Natural killer cell treated with Interleukin-12 subunit alpha and Interleukin-12 subunit beta and Interleukin-15 and Interleukin-18, amount 100 ng/mL, for 72 hours (primary cell): Measurements from ENCODE around the gene NEK6. TPM values are rescaled to one million over a fixed set of nuclear protein-coding genes. Genes with fewer than 3 reads are reported as not detected.
A peak's percentile ranks its signal among the peaks of the same experiment; 100 is the strongest.

Experiments used
- ATAC-seq, 2 donors: fragments of 150-1000 bp; cut with Tn5 transposase in 1 of 2; sonication (Bioruptor Pico), chemical (Tn5 transposase) in 1 of 2; 2 replicates each; pipeline ENCODE4 v1.10.0; 2021
- DNase-seq: peaks from one replicate; pipeline ENCODE4 v3.0.0; 2022; ENCODE audit warnings: low spot score
- H3K27ac Mint-ChIP-seq, 2 donors: 1 replicate in 1 of 2; 2 replicates in 1 of 2; pipeline ENCODE4 v1.8.0; 2022; ENCODE audit warnings: mixed read lengths in 2 of 2, mild to moderate bottlenecking in 1 of 2, moderate library complexity in 1 of 2
- H3K27me3 Mint-ChIP-seq, 2 donors: 1 replicate in 1 of 2; 2 replicates in 1 of 2; pipeline ENCODE4 v1.8.0; 2022; ENCODE audit warnings: mixed read lengths in 2 of 2
- H3K36me3 Mint-ChIP-seq: one replicate; pipeline ENCODE4 v1.8.0; 2022; ENCODE audit warnings: mixed read lengths
- H3K4me1 Mint-ChIP-seq, 2 donors: 1 replicate in 1 of 2; 2 replicates in 1 of 2; pipeline ENCODE4 v1.8.0; 2022; ENCODE audit warnings: low read depth in 2 of 2, mixed read lengths in 2 of 2, mild to moderate bottlenecking in 1 of 2
- H3K4me3 Mint-ChIP-seq: one replicate; pipeline ENCODE4 v1.8.0; 2022; ENCODE audit warnings: mixed read lengths
- H3K9me3 Mint-ChIP-seq: 2 replicates; pipeline ENCODE4 v1.8.0; 2022; ENCODE audit warnings: mixed read lengths
- total RNA-seq, 2 donors: library from RNA; stranded (reverse); gene quantifications; one replicate each; pipeline ENCODE4 v1.2.3, GENCODE V29; 2022

Gene NEK6
- total RNA-seq, 2 donors from 2014 or later: 11.4 to 38.7 TPM

DNA sequence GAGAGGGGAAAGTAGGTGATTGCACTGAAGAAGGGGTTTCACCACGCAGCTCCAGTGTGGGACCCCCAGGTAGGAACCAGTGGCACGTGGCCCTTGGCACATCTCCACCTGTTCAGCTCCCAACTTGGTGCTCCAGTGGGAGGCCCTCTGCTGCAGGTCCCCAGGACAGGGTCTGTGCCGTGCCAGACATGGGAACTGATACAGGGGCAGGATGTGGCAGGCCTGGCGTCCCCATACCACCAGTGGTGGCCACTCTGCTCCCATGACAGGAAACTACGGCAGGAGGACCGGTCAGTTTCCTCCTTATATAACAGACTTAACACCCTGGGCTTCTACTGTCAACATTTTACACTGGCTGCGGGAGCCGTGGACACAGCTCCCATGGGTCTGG, 90.2 kb downstream of the NEK6 start:
- no peak for ATAC-seq

GRCh38 chr9:124348363-124348762, 90.6 kb downstream of the NEK6 start:
- no peak for ATAC-seq
- no peak overlapping the region for H3K27ac Mint-ChIP-seq
- H3K9me3 Mint-ChIP-seq: no peaks in the 10 kb centered on the region
- no peaks in the 10 kb centered on the region for H3K4me1 Mint-ChIP-seq
- no peak for DNase-seq
- H3K36me3 Mint-ChIP-seq: no peaks in the 10 kb centered on the region
- no peaks in the 10 kb centered on the region for H3K27me3 Mint-ChIP-seq
- H3K4me3 Mint-ChIP-seq: no peak overlapping the region

More for the DNA sequence above, 90.2 kb downstream of the NEK6 start:
- H3K27me3 Mint-ChIP-seq: no peaks in the 10 kb centered on the region
- DNase-seq: no peak
- H3K27ac Mint-ChIP-seq: no peak overlapping the region
- no peak overlapping the region for H3K4me3 Mint-ChIP-seq
- H3K4me1 Mint-ChIP-seq: no peaks in the 10 kb centered on the region
- H3K36me3 Mint-ChIP-seq: no peaks in the 10 kb centered on the region
- H3K9me3 Mint-ChIP-seq: no peaks in the 10 kb centered on the region

DNA sequence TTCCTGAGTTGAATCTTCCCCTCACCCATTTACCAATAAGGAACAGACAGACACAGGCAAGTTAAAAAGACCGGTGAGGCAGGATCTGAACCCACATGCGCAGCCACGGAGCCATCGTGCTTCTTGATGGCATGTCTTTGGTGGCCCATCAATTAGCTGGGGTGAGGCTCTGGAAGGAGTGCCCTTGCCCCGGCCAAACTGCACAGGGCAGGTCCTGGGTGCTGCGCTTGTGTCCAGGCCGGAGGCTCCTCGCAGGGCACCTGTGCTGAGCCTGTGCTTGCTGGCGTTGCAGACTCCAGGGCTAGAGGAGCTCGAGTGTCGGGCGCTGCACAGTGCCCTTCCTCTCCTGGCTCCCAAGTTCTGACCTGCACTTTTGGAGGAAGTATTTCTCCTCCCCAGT, 91.1 kb downstream of the NEK6 start:
- Mint-ChIP-seq H3K27me3 (no peaks in the 10 kb centered on the region), H3K4me1 (no peaks in the 10 kb centered on the region), H3K4me3 (no peak overlapping the region), H3K9me3 (no peaks in the 10 kb centered on the region), H3K27ac (no peak overlapping the region), H3K36me3 (no peaks in the 10 kb centered on the region)
- no peak for ATAC-seq
- no peak for DNase-seq

GRCh38 chr9:124349267-124349666, 91.5 kb downstream of the NEK6 start:
- Mint-ChIP-seq H3K27ac (no peak overlapping the region), H3K4me3 (no peak overlapping the region), H3K27me3 (no peaks in the 10 kb centered on the region), H3K4me1 (no peaks in the 10 kb centered on the region), H3K9me3 (no peaks in the 10 kb centered on the region), H3K36me3 (no peaks in the 10 kb centered on the region)
- DNase-seq (peak; percentile 44), ATAC-seq (no peak)

GRCh38 chr9:124349675-124350493, 92.1 kb downstream of the NEK6 start:
- ATAC-seq (no peak), DNase-seq (peak; percentile 55)
- no peak overlapping the region for H3K27ac Mint-ChIP-seq
- no peaks in the 10 kb centered on the region for H3K27me3 Mint-ChIP-seq
- no peaks in the 10 kb centered on the region for H3K9me3 Mint-ChIP-seq
- H3K4me1 Mint-ChIP-seq: peaks cover 0 to 4% of the 10 kb centered on the region in 2 donors
- no peak overlapping the region for H3K4me3 Mint-ChIP-seq
- no peaks in the 10 kb centered on the region for H3K36me3 Mint-ChIP-seq

- no peaks in the 10 kb centered on the region for H3K36me3 Mint-ChIP-seq
- no peak for ATAC-seq
These were observed 92.9 kb downstream of the NEK6 start for GRCh38 chr9:124350494-124351263.

DNA sequence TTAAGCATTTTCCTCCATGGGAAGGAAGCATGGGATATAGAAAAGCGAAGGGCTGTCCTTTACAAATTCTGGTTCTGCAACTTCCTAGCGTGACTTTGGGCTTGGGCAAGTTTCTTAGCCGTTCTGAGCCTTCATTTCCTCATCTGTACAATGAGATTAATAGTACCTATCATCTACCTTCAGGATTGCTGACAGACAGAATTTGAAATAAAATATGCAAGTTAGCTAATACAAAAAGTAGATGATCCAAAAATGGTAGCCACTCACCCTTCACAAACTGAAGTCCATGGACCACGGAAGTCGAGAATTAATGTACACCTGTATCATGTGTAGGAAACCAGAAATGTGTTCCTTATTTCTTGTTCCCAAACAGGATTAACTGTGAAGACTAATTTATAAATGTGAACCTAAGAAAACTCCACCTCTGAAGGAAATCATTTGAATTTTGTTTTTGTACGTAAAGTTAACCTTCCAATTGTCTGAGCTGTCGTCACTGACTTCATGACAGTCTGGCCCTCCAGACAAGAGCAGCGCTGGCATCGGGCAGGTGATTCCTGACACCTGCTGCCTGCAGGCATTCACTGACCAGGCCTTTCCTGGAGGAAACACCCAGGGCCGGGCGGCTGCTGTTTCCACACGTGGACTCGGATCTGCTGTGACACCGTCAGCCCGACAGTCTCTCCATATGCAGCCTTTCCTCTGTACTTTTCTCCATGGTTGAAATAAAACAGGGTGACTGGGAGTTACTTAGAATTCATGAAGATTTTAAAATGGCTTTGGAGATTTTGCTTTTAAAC, 94.1 kb downstream of the NEK6 start:
- no peak overlapping the region for H3K4me3 Mint-ChIP-seq
- no peak overlapping the region for H3K27ac Mint-ChIP-seq
- ATAC-seq: no peak
- H3K36me3 Mint-ChIP-seq: no peaks in the 10 kb centered on the region
- DNase-seq: peak; percentile 49
- peaks cover under 1 to 9% of the 10 kb centered on the region in 2 donors for H3K4me1 Mint-ChIP-seq
- no peaks in the 10 kb centered on the region for H3K9me3 Mint-ChIP-seq
- no peaks in the 10 kb centered on the region for H3K27me3 Mint-ChIP-seq

More at GRCh38 chr9:124350494-124351263, 92.9 kb downstream of the NEK6 start:
- Mint-ChIP-seq H3K4me3 (no peak overlapping the region), H3K27ac (no peak overlapping the region), H3K9me3 (no peaks in the 10 kb centered on the region), H3K4me1 (peaks cover 0 to 4% of the 10 kb centered on the region in 2 donors), H3K27me3 (no peaks in the 10 kb centered on the region)
- peak; percentile 40 for DNase-seq

DNA sequence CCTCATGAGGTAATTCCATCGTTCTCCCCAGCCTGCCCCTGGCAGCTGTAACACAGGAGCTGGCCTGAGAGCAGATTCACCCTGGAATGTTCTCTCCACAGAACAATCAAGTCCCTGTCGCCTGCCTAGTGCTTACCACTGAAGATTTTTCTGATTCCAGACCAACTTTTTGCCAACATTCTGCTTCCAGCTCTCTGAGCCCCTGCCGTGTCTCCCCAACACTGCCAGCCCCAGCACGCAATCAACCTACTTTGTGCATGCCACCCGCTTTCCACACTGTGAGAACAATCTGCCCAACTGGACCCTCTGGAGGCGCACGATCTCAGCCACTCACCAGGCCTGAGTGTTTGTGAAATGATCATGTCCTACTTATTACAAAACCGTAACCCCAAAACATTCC, 94.9 kb downstream of the NEK6 start:
- no peaks in the 10 kb centered on the region for H3K9me3 Mint-ChIP-seq

DNA sequence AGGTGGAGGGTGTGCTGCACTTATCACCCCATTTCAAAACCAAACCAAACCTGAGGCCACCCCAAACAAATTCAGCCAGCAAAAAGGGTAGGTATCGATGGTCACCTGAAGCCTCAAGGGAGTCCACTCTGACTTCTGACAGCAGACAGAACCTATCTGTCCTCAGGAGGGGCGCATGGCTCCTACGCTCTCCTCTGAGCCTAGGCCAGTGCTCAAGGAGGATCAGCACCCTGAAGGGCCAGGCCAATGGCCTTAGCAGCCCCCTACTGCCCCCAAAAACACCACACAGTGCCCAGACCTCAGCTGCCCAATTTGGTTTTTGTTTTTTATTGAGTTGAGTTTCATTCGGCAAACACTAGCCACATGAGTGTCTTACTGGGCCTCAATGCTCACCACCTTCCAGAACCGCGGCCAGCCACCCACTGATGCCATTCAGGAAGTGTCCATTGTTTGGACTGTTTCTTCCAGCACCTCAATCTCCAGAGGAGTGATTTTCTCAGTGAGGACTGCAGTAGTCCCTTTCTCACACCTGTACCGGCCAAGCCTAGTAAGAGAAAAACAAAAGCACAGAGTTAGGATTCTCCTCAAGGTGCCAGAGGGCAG, 95.5 kb downstream of the NEK6 start:
- no peak overlapping the region for H3K4me3 Mint-ChIP-seq
- peaks cover 12 to 22% of the 10 kb centered on the region in 2 donors for H3K4me1 Mint-ChIP-seq
- H3K9me3 Mint-ChIP-seq: no peaks in the 10 kb centered on the region
- no peak overlapping the region for H3K27ac Mint-ChIP-seq
- H3K36me3 Mint-ChIP-seq: no peaks in the 10 kb centered on the region
- ATAC-seq: no peak
- no peaks in the 10 kb centered on the region for H3K27me3 Mint-ChIP-seq
- DNase-seq: peak; percentile 18

More for the DNA sequence above, 94.9 kb downstream of the NEK6 start:
- H3K27ac Mint-ChIP-seq: no peak overlapping the region
- peaks cover 8 to 17% of the 10 kb centered on the region in 2 donors for H3K4me1 Mint-ChIP-seq
- no peaks in the 10 kb centered on the region for H3K36me3 Mint-ChIP-seq
- ATAC-seq (no peak), DNase-seq (peak; percentile 28)
- H3K27me3 Mint-ChIP-seq: no peaks in the 10 kb centered on the region
- H3K4me3 Mint-ChIP-seq: no peak overlapping the region

DNA sequence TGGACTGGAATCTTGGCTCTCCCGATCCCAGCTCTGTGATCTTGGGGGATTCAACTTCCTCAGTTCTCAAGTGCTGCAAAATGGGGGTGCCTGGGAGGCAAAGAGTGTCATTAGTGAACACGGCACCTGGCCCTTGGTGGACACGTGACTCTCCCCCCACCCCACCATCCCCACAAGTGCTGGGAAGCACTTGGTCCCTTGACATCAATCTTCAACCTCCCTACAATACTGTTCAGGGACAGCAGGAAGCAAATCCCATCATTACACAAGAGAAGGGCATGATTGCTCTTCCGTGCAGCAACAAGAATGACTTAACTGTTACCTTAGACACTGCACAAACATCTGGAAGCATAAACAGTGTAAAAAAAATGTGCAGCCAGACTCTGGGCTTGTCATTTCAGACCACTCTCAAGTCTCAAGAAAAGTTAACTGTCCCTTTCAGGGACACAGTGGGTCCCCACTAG, 96.1 kb downstream of the NEK6 start:
- Mint-ChIP-seq H3K9me3 (no peaks in the 10 kb centered on the region), H3K4me3 (no peak overlapping the region), H3K4me1 (peaks cover 16 to 27% of the 10 kb centered on the region in 2 donors), H3K36me3 (no peaks in the 10 kb centered on the region), H3K27ac (peak overlapping the region in 1 of 2 donors; percentile 45), H3K27me3 (no peaks in the 10 kb centered on the region)
- peak; percentile 25 for DNase-seq
- no peak for ATAC-seq

GRCh38 chr9:124354346-124355038, 96.7 kb downstream of the NEK6 start:
- Mint-ChIP-seq H3K4me1 (peaks cover 17 to 27% of the 10 kb centered on the region in 2 donors), H3K27me3 (no peaks in the 10 kb centered on the region), H3K9me3 (no peaks in the 10 kb centered on the region), H3K27ac (peak overlapping the region in 1 of 2 donors; percentile 45), H3K36me3 (no peaks in the 10 kb centered on the region), H3K4me3 (no peak overlapping the region)
- ATAC-seq (no peak), DNase-seq (peak; percentile 44)

GRCh38 chr9:124355039-124355940, 97.5 kb downstream of the NEK6 start:
- H3K4me1 Mint-ChIP-seq: peaks cover 24 to 32% of the 10 kb centered on the region in 2 donors
- DNase-seq (peak; percentile 16), ATAC-seq (no peak)
- H3K9me3 Mint-ChIP-seq: no peaks in the 10 kb centered on the region
- H3K27me3 Mint-ChIP-seq: no peaks in the 10 kb centered on the region
- no peaks in the 10 kb centered on the region for H3K36me3 Mint-ChIP-seq
- no peak overlapping the region for H3K27ac Mint-ChIP-seq
- H3K4me3 Mint-ChIP-seq: no peak overlapping the region
